HG03521 (cell line): ENCODE data around the gene MGAT5.
A peak's percentile ranks its signal among the peaks of the same experiment; 100 is the strongest.

Experiments used
- ATAC-seq: cut with Tn5 transposase; IDR thresholded peaks from one replicate; pipeline ENCODE4 v1.9.1; 2021; ENCODE audit warnings: mild to moderate bottlenecking, moderate library complexity; ENCODE audit not compliant: unreplicated experiment

The MGAT5 gene

DNA sequence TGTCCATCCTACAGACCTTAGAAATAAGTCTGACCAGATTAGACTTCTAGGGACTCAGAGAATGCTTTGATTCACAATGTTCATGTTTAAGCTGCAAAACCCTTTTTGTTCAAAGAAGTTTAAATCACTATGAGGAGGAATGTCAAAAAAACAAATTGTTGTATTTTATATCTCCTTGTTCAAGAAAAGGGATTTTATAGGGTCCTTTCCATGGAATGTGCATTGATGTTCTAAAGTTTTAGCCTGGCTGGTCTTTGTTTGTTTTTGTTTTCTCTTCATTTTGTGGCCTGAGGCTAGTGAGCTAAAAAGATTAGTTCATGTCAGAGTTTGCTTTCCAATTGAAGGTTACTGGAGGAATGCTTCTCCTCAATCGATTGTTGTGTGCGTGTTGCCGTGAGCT is 77.2 kb downstream of the MGAT5 start:
- ATAC-seq = no peak

DNA sequence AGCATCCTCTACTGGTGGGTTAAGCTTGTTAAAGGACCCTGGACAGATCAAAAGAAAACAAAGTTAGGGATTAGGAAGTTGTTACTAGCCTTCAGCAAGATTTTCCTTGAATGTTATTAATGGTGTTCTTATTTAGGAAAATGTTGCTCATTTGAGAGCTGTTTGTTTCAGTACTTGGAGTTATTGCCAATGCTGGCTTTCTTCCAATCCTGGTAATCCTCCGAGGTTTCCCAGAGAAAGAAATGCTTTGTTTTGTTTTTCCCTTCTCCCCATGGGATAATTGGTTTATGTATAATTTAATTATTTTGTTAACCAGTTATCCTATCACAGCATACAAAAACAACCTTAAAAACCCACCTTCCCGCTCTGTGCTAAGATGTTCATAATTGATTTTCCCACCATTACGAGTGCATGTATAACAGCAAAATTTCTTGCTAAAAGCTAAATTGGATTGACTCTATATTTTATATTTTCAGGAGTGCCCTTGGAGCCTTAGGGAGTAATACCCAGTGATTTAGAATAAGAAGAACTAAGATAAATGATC is 79.8 kb downstream of the MGAT5 start:
- no peak for ATAC-seq

DNA sequence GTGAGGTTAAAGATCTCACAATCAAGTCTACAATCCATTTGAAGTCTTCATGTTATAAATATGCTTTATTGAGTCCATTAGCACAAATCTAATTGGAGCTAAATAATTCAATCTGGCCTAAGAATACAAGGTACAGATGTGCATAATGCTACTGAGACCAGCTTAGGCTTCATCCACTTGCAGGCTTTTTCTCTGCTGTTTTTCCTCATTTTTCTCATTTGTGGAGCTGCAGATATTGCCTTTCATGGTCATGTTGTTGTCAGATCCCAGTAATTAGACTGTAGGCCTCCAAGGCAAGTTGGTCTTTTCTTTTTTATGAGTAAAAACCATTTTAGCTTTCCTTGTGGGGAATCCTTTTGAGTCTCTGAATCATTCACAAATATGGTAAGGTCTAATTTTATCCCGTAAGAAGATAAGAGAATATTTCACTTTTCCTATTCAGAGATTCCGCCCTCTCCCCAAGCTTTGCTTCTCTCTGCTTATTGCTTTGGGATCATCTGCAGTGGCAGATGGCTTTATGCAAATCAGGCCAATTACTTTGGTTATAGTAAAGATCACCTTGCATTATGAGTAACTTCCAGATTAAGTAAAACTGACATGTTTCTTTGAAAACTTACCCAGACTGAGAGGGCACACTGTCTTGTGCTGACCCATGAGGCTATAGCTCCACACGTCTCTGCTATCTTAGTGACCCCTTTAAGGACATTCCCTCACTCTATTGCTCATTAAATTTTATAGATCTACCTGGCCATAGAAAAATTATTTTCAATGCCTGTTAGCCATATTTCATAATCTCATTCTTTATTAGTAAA is 80.9 kb downstream of the MGAT5 start:
- no peak for ATAC-seq

- no peak for ATAC-seq
Observed at GRCh38 chr2:134335601-134336000, 81.7 kb downstream of the MGAT5 start.

DNA sequence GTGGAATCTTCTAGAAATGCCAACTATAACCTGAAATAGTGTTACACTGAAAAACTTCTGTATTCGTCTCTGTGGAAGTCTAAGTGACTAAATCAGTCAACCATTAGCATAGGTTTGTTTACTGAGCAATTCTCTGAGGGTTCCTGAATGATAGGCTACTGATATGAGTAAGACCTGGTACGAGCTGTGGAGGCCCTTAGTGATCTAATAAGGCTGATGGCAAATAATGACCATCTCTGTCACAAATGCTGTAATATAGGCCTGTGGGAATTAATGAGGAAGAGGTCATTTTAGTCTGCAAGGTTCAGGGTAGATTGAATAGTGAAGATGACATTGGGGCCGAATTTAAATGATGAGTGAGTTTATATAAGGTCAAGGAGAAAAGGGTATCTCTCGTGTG is 82.5 kb downstream of the MGAT5 start:
- ATAC-seq = peak; percentile 96

- ATAC-seq = no peak
Observed at GRCh38 chr2:134336921-134337320, 83.0 kb downstream of the MGAT5 start.

GRCh38 chr2:134337631-134338030 is 83.8 kb downstream of the MGAT5 start:
- ATAC-seq = no peak

- ATAC-seq = no peak
Observed at GRCh38 chr2:134338208-134338607, 84.3 kb downstream of the MGAT5 start.

DNA sequence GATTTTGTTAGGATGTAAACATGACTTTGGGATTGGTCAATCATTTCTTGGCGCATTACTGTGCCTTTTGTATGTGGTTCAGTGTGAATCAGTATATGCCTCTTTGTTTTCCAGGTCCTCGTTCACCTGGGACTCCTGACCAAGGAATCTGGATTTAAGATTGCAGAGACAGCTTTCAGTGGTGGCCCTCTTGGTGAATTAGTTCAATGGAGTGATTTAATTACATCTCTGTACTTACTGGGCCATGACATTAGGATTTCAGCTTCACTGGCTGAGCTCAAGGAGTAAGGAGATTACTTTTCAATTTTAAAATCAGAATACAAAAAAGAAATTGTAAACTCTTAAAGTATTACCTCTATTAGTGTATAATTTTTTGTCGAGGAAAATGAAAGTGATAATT is 87.6 kb downstream of the MGAT5 start:
- no peak for ATAC-seq

- ATAC-seq = no peak
Observed at GRCh38 chr2:134344954-134345697, 91.3 kb downstream of the MGAT5 start.

GRCh38 chr2:134346141-134346540 is 92.3 kb downstream of the MGAT5 start:
- ATAC-seq = no peak

DNA sequence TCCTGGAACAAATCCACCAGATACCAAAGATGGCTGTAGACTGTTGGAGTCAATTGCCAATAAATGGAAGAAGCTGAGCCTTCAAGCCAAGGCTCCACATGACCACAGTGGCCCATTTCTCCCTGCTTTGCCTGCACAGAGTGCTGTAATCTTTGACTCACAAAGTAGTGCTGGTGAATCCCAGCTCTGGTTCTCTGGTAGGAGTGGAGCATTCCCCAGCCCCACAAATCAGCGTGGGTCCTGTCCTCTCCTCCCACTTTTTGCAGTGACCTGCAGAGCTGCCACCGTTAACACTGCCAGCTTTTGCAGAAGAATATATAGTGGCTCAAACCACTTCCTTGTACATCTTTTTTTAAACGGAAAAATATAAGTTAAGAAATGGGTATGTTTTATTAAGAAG is 93.9 kb downstream of the MGAT5 start:
- ATAC-seq = no peak

GRCh38 chr2:134348239-134348638 is 94.4 kb downstream of the MGAT5 start:
- no peak for ATAC-seq

DNA sequence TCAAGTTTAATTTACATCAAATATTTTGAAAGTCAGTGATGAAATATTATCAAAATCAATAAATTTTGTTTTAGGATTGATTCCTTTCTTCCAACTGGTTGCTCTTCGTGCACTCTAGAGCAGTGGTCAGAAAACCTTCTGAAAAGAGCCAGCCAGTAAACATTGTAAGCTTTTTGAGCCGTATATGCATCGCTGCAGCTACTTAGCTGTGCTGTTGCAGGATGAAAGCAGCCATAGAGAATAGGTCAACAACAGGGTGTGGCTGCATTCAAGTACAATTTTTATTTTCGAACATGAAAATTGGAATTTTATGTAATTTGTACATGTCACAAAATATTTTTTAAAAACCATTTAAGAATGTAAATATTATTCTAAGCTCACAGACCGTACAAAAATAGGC is 94.9 kb downstream of the MGAT5 start:
- no peak for ATAC-seq

GRCh38 chr2:134351016-134351415 is 97.1 kb downstream of the MGAT5 start:
- ATAC-seq = no peak

GRCh38 chr2:134351899-134352298 is 98.0 kb downstream of the MGAT5 start:
- no peak for ATAC-seq

DNA sequence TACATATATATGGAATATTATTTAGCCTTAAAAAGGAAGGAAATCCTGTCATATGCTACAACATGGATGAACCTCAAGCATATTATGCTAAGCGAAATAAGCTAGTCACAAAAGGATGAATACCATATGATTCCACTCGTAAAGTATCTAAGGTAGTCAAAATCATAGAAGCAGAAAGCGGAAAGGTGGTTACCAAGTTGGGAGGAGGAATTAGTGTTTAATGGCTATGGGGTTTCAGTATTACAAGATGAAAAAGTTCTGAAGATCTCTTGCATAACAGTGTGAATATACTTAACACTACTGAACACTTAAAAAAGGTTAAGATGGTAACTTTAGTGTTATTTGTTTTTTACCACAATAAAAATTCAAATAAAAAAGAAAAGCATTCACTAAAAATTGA is 99.0 kb downstream of the MGAT5 start:
- ATAC-seq = no peak

DNA sequence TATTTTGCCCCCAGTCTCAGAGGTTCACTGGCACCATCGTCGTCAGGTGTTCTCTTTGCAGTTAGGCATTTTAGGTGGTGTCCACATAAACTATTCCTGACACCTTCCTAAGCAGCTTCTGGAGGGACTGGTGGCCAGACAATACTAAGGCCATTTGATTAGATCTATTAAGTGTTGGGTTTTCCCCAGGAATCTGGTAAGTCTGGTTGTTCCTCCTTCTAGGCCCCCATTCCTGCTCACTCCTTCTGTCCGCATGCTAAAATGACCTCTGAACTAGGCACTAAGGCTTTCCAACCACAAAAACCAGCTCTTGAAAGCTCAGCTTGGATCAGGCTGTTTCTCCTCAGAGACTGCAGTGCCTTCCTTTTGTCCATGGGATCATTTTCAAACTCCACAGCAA is 100.7 kb downstream of the MGAT5 start:
- ATAC-seq = no peak

GRCh38 chr2:134357814-134358213 is 103.9 kb downstream of the MGAT5 start:
- no peak for ATAC-seq

DNA sequence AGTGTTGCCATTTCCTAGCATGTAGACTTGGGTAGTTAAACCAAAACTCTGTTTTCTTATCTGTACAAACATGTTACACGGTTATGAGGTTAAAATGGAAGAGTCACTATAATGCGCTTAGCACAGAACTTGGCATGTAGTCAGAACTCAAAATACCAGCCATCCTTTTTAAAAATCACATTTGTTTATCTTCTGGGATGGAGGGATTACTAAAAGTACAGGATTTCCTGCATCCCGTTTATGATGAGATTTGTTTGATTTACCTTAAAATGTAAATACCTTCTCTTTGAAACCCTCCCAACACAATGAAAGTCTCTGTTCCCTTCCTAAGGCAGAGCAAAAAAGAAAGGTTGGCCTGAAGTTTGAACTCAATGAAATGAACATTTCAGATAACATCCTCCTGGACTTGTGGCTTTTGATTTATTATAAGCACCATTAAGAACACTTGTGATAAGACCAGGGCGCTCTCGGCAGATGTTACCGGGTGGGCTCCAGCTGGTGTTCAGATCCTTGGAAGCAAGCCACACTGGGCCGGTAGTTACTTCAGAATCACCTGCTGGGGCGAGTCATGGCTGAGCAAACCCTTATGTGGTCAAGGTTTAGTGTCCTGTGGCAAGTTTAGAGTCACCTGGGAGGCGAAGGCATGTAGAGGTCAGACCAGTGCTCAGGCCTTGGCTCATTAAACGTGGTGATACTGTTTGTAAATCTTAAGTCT is 105.7 kb downstream of the MGAT5 start:
- ATAC-seq = no peak

GRCh38 chr2:134360745-134361487 is 107.0 kb downstream of the MGAT5 start:
- no peak for ATAC-seq
